Stimulated activated CD8-positive, alpha-beta memory T cell treated with anti-CD3 and anti-CD28 coated beads, Interleukin-15, amount 100 ng/mL, for 4 hours (primary cell): ENCODE results near the gene PRPF18.

ENCODE experiments used
- DNase-seq, 2 donors: peaks; one replicate each; pipeline ENCODE4 v3.0.0-alpha.2; 2020; ENCODE audit warnings: low read depth in 2 of 2

PRPF18 gene

GRCh38 chr10:13669182-13669855 is 82.6 kb downstream of the PRPF18 start:
- DNase-seq = no peak

DNA sequence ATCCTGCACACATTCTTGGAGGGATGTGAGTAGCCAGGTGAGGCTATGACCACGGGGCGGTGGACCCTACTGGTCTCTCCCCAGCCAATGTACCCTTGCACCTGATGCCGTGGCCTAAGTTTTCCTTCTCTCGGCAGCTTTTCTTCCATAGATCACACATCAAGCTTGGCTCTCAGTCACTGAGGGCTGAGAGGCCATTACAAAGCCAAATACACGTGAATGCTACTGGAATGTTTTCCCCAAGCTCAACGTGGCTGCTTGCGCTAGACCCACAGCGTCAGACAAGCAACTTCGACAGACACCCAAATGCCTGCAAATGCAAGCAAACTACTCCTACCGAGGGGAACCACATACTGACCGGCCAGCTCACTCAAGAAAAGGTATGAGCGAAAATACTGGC is 83.1 kb downstream of the PRPF18 start:
- DNase-seq = no peak

DNA sequence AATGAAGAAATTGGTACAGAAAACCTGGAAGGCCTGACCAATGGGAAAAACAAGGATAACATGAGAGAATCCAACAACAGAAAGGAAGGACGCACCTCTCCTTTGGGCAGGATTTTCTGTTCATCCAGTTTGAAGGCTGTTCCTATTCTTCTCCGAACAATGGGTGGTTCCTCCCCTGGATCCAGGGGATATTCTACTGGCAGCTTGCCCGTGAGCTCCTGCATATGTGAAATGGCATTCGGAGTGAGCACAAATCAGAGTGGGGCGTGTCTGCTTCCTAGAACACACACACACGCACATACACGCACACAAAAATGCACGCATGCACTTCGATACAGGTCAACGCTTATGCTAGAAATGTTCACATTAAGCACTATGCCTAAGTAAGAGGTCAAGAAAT is 83.5 kb downstream of the PRPF18 start:
- DNase-seq = no peak

- DNase-seq = no peak
Observed at GRCh38 chr10:13671904-13672303, 85.1 kb downstream of the PRPF18 start.

- no peak for DNase-seq
Observed at GRCh38 chr10:13672548-13672947, 85.8 kb downstream of the PRPF18 start.

GRCh38 chr10:13673156-13673555 is 86.4 kb downstream of the PRPF18 start:
- no peak for DNase-seq

GRCh38 chr10:13674645-13675588 is 88.2 kb downstream of the PRPF18 start:
- DNase-seq = no peak

DNA sequence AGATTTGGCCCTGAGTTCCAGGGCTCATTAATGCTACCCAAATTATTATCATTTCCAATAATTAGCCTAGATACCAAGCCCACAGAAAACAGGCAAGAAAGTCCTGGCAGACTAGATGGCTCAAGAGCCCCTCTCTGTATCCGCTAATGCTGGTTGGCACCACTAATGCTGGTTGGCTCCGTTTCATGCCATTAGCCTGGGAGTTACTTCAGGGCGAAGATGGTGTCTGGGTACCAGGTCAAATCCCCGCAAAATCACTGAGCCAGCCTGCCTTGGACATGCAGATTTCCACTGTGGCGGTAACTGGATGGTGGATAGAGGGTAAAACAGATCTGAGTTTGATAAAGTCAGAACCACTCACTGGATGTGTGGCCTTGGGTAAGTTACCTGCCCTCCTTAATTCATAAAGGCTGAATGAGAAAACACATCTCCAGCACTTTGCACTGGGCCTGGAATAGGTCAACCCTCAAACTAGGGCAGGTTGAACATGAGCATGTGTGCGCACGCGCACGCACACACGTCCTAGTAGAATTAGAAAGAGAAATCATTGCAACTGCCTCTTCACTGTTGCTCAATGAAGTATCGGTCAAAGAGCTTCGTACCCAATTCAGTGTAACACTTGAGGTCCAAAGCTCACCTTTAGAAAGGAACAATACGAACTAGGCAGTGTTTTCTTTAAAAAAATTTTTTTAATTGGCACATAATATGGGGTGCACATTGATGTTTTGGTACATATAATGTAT is 91.5 kb downstream of the PRPF18 start:
- DNase-seq = no peak
